OCI-LY7 (cell line): ENCODE results near the gene UBA5. TPM values are rescaled to one million over a fixed set of nuclear protein-coding genes. Genes with fewer than 3 reads are reported as not detected.

Experiments used
- BruUV-seq: library from RNA; stranded (reverse); fragments of 400-500 nt; replicated peaks from 2 replicates; lab custom pipeline; 2021; lab: Mats Ljungman, UMichigan
- CTCF ChIA-PET: fragments of 300-600 bp; sonication (Branson Sonifier 250); formaldehyde crosslinking; loops from one replicate; lab custom pipeline; 2022; ENCODE audit warnings: antibody characterized with exemption; ENCODE audit not compliant: unreplicated experiment; lab: Charles Lee
- POLR2A ChIA-PET: fragments of 300-600 bp; sonication (Branson Sonifier 250); formaldehyde crosslinking; loops from one replicate; lab custom pipeline; 2022; ENCODE audit warnings: antibody characterized with exemption; lab: Charles Lee
- DNase-seq: peaks from one replicate; pipeline ENCODE4 v3.0.0-alpha.2; 2015; ENCODE audit warnings: low spot score
- H2AFZ ChIP-seq: fragments of 200-600 bp; sonication (generic), shearing (Covaris generic); 2 replicates; pipeline ENCODE4 v1.6.1; 2014; ENCODE audit warnings: mild to moderate bottlenecking, antibody characterized with exemption, low read length, moderate library complexity
- H3K27ac ChIP-seq: fragments of 200-600 bp; sonication (generic); 2 replicates; pipeline ENCODE4 v1.5.1; 2014; ENCODE audit warnings: mixed run types, low read depth, mild to moderate bottlenecking, moderate library complexity, low read length, inconsistent platforms; ENCODE audit not compliant: poor library complexity, severe bottlenecking
- H3K36me3 ChIP-seq: fragments of 200-600 bp; sonication (generic); 2 replicates; pipeline ENCODE4 v1.6.1; 2014; ENCODE audit warnings: mild to moderate bottlenecking, antibody characterized with exemption, low read length, moderate library complexity, mixed read lengths; ENCODE audit not compliant: insufficient read depth
- H3K4me1 ChIP-seq: fragments of 200-600 bp; sonication (generic); 2 replicates; pipeline ENCODE4 v1.5.1; 2014; ENCODE audit warnings: mild to moderate bottlenecking, low read length; ENCODE audit not compliant: insufficient read depth, poor library complexity, severe bottlenecking
- H3K4me2 ChIP-seq: fragments of 200-600 bp; sonication (generic); 2 replicates; pipeline ENCODE4 v1.6.1; 2014; ENCODE audit warnings: mild to moderate bottlenecking, low read length
- H3K4me3 ChIP-seq: fragments of 200-600 bp; sonication (generic); 2 replicates; pipeline ENCODE4 v1.5.1; 2014; ENCODE audit warnings: mild to moderate bottlenecking, low read depth, low read length; ENCODE audit not compliant: poor library complexity, severe bottlenecking
- H3K79me2 ChIP-seq: fragments of 200-600 bp; sonication (generic); 2 replicates; pipeline ENCODE4 v1.6.1; 2016; ENCODE audit warnings: low read depth, mild to moderate bottlenecking, low read length, moderate library complexity, mixed read lengths; ENCODE audit not compliant: insufficient read depth
- H3K9me2 ChIP-seq: fragments of 200-600 bp; sonication (generic); 2 replicates; pipeline ENCODE4 v1.6.1; 2016; ENCODE audit warnings: mild to moderate bottlenecking, low read length, mixed read lengths; ENCODE audit not compliant: insufficient read depth
- H3K9me3 ChIP-seq: fragments of 200-600 bp; sonication (generic); 2 replicates; pipeline ENCODE4 v1.6.1; 2014; ENCODE audit warnings: mild to moderate bottlenecking, mixed run types, low read length, mixed read lengths
- H4K20me1 ChIP-seq: fragments of 200-600 bp; sonication (generic); 2 replicates; pipeline ENCODE4 v1.6.1; 2014; ENCODE audit warnings: mild to moderate bottlenecking, antibody characterized with exemption, low read length, moderate library complexity, mixed read lengths; ENCODE audit not compliant: insufficient read depth
- EZH2phosphoT487 ChIP-seq: fragments of 200-600 bp; sonication (generic); IDR thresholded peaks from 2 replicates; pipeline ENCODE4 v1.6.1; 2018; ENCODE audit warnings: low read depth, borderline replicate concordance, mild to moderate bottlenecking, mixed run types, antibody characterized with exemption, low read length, moderate library complexity, mixed read lengths
- intact Hi-C: fragments of 100-400 bp; cut with micrococcal nuclease; formaldehyde crosslinking; loops from one replicate; pipeline ENCODE4 v1.10.0; 2022; ENCODE audit not compliant: unreplicated experiment
- total RNA-seq, 2 experiments: library from RNA; depleted of rRNA in 1 of 2; stranded (reverse); fragments of >200 nt in 1 of 2; shearing (Covaris generic) in 1 of 2; gene quantifications; 2 replicates each; pipeline ENCODE4 v1.2.3, GENCODE V29; 2014 to 2022
- TF ChIP-seq, protein P1 (sequence below): fragments of 200-600 bp; sonication (generic); conservative IDR thresholded peaks from 2 replicates; pipeline ENCODE4 v1.5.1; 2014; ENCODE audit warnings: mild to moderate bottlenecking, antibody characterized with exemption, low read length, moderate library complexity, mixed read lengths

Gene UBA5
- total RNA-seq, 2 experiments from 2014 or later: 45.2 to 47.5 TPM

DNA sequence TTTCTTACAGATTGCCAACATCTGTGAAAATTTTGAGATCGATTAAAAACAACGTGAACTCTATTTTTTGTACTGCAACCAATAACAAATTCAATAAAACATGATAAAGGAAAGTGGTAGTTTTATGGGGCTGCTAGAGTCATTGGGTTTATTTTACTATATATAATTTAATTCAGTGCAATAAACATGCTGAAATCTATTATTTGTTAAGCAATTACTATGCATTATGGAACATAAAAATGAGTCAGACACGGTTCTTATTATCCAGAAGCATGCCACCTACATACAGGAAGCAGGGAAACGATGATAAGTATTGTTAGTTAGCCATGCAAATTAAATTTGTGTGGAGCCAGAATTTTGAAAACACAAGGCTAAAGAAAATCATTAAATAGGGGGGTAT, 34.9 kb downstream of the UBA5 start:
- CTCF ChIA-PET: no interaction called here
- Histone ChIP-seq H3K4me2 (no peak overlapping the region), H3K36me3 (peaks cover 9% of the 10 kb centered on the region; the same call in 1 of the 2 replicates), H2AFZ (no peak overlapping the region), H3K9me3 (no peaks in the 10 kb centered on the region), H3K4me1 (no peaks in the 10 kb centered on the region), H4K20me1 (no peaks in the 10 kb centered on the region), H3K9me2 (no peaks in the 10 kb centered on the region), H3K79me2 (no peaks in the 10 kb centered on the region), H3K27ac (no peak overlapping the region), H3K4me3 (no peak overlapping the region)
- no peak for DNase-seq
- POLR2A ChIA-PET: no interaction called here
- TF ChIP-seq EZH2phosphoT487: no peak
- TF ChIP-seq, protein P1, sequence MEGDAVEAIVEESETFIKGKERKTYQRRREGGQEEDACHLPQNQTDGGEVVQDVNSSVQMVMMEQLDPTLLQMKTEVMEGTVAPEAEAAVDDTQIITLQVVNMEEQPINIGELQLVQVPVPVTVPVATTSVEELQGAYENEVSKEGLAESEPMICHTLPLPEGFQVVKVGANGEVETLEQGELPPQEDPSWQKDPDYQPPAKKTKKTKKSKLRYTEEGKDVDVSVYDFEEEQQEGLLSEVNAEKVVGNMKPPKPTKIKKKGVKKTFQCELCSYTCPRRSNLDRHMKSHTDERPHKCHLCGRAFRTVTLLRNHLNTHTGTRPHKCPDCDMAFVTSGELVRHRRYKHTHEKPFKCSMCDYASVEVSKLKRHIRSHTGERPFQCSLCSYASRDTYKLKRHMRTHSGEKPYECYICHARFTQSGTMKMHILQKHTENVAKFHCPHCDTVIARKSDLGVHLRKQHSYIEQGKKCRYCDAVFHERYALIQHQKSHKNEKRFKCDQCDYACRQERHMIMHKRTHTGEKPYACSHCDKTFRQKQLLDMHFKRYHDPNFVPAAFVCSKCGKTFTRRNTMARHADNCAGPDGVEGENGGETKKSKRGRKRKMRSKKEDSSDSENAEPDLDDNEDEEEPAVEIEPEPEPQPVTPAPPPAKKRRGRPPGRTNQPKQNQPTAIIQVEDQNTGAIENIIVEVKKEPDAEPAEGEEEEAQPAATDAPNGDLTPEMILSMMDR: no peak
- intact Hi-C loops: no loop called here
- BruUV-seq: no TSS peak

DNA sequence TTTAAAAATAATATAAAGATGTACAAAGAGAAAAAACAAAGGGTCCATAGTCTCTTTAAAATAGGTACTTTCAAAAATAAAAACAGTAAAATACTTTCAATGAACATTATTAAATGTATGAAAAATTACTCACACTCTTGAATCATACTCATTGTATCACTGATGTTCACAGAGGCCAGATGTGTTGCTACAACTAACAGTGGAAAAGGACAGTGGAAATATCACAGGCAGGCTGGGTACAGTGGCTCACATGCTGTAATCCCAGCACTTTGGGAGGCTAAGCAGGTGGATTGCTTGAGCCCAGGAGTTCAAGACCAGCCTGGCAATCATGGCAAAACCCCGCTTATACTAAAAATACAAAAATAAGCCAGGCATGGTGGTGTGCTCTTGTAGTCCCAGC, 35.3 kb downstream of the UBA5 start:
- peaks cover 9% of the 10 kb centered on the region; the same call in 1 of the 2 replicates for H3K36me3 ChIP-seq
- H2AFZ ChIP-seq: no peak overlapping the region
- H3K9me2 ChIP-seq: no peaks in the 10 kb centered on the region
- no peaks in the 10 kb centered on the region for H3K4me1 ChIP-seq
- H3K4me3 ChIP-seq: no peak overlapping the region
- CTCF ChIA-PET: no interaction called here
- intact Hi-C loops: no loop called here
- BruUV-seq: no TSS peak
- no peak overlapping the region for H3K27ac ChIP-seq
- H4K20me1 ChIP-seq: no peaks in the 10 kb centered on the region
- H3K4me2 ChIP-seq: no peak overlapping the region
- DNase-seq: no peak
- TF ChIP-seq, protein P1: no peak
- TF ChIP-seq EZH2phosphoT487: no peak
- no peaks in the 10 kb centered on the region for H3K9me3 ChIP-seq
- no peaks in the 10 kb centered on the region for H3K79me2 ChIP-seq
- POLR2A ChIA-PET: no interaction called here

DNA sequence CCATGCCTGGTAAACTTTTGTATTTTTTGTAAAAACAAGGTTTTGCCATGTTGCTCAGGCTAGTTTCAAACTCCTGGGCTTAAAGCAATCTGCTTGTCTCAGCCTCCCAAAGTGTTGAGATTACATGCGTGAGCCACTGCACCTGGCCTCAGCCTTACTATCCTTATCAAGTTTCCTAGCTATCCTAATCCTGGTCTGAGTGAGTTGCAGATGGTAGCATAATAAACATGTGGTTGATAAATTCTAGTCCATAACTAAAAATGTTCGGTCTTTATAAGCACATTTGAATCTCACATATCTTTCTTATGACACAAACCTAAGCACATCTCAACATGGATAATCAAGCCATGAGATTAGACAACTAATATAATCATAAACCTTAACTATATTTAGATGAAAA, 43.6 kb downstream of the UBA5 start:
- no peak for DNase-seq
- no peak overlapping the region for H3K4me2 ChIP-seq
- H3K9me3 ChIP-seq: no peaks in the 10 kb centered on the region
- BruUV-seq: no TSS peak
- ChIA-PET POLR2A (interaction anchor here (0.7 kb wide), 1 partner anchor 50 kb away, joined by 3 read pairs; no protein-coding TSS in a partner anchor), CTCF (no interaction called here)
- TF ChIP-seq EZH2phosphoT487: no peak
- TF ChIP-seq, protein P1: no peak
- no peaks in the 10 kb centered on the region for H3K9me2 ChIP-seq
- H3K79me2 ChIP-seq: no peaks in the 10 kb centered on the region
- no peak overlapping the region for H2AFZ ChIP-seq
- peaks cover 15% of the 10 kb centered on the region; the same call in 1 of the 2 replicates for H3K36me3 ChIP-seq
- no peaks in the 10 kb centered on the region for H3K4me1 ChIP-seq
- intact Hi-C loops: no loop called here
- H3K27ac ChIP-seq: no peak overlapping the region
- H4K20me1 ChIP-seq: no peaks in the 10 kb centered on the region
- no peak overlapping the region for H3K4me3 ChIP-seq
